ENCODE measurements around the gene ENOX1. TPM values are rescaled to one million over a fixed set of nuclear protein-coding genes. Genes with fewer than 3 reads are reported as not detected.

Gene ENOX1
- total and polyA plus RNA-seq, 2 of the 13 experiments (the other 11 are each of a cell fraction or from before 2014, with no cell fraction given) = not detected

DNA sequence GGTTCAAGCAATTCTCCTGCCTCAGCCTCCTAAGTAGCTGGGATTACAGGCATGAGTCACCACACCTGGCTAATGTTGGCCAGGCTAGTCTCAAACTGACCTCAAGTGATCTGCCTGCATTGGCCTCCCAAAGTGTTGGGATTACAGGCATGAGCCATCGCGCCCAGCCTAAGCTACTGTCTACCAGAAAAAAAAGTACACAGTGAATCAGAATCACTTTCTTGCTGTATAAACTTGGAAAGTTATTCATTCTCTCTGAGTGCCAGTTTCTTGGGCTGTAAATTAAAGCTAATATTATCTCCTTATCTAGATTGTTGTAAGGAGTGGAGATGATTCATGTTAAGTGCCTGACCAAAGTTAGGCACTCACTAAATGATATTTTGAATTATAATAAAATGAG, 242.8 kb downstream of the ENOX1 start (continued):
- TF ChIP-seq, protein P1, sequence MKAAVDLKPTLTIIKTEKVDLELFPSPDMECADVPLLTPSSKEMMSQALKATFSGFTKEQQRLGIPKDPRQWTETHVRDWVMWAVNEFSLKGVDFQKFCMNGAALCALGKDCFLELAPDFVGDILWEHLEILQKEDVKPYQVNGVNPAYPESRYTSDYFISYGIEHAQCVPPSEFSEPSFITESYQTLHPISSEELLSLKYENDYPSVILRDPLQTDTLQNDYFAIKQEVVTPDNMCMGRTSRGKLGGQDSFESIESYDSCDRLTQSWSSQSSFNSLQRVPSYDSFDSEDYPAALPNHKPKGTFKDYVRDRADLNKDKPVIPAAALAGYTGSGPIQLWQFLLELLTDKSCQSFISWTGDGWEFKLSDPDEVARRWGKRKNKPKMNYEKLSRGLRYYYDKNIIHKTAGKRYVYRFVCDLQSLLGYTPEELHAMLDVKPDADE (CRISPR knock-in tag; IDR thresholded peaks at IDR 0.05) = no peak
- TF ChIP-seq ZNF253 (CRISPR knock-in tag; IDR thresholded peaks at IDR 0.05; ENCODE audit: borderline replicate concordance) (no peak), ZNF772 (CRISPR knock-in tag; IDR thresholded peaks at IDR 0.05) (no peak), NCOR1 (IDR thresholded peaks at IDR 0.05; ENCODE audit: borderline replicate concordance, low read length) (no peak), ZFP62 (CRISPR knock-in tag; IDR thresholded peaks at IDR 0.05) (no peak)
- TF ChIP-seq, protein P2, sequence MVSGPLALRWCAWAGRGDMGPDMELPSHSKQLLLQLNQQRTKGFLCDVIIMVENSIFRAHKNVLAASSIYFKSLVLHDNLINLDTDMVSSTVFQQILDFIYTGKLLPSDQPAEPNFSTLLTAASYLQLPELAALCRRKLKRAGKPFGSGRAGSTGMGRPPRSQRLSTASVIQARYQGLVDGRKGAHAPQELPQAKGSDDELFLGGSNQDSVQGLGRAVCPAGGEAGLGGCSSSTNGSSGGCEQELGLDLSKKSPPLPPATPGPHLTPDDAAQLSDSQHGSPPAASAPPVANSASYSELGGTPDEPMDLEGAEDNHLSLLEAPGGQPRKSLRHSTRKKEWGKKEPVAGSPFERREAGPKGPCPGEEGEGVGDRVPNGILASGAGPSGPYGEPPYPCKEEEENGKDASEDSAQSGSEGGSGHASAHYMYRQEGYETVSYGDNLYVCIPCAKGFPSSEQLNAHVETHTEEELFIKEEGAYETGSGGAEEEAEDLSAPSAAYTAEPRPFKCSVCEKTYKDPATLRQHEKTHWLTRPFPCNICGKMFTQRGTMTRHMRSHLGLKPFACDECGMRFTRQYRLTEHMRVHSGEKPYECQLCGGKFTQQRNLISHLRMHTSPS (CRISPR knock-in tag; IDR thresholded peaks at IDR 0.05; ENCODE audit: low read depth) = no peak
- TF ChIP-seq, protein P3, sequence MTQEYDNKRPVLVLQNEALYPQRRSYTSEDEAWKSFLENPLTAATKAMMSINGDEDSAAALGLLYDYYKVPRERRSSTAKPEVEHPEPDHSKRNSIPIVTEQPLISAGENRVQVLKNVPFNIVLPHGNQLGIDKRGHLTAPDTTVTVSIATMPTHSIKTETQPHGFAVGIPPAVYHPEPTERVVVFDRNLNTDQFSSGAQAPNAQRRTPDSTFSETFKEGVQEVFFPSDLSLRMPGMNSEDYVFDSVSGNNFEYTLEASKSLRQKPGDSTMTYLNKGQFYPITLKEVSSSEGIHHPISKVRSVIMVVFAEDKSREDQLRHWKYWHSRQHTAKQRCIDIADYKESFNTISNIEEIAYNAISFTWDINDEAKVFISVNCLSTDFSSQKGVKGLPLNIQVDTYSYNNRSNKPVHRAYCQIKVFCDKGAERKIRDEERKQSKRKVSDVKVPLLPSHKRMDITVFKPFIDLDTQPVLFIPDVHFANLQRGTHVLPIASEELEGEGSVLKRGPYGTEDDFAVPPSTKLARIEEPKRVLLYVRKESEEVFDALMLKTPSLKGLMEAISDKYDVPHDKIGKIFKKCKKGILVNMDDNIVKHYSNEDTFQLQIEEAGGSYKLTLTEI (CRISPR knock-in tag; conservative IDR thresholded peaks at IDR 0.05) = no peak

DNA sequence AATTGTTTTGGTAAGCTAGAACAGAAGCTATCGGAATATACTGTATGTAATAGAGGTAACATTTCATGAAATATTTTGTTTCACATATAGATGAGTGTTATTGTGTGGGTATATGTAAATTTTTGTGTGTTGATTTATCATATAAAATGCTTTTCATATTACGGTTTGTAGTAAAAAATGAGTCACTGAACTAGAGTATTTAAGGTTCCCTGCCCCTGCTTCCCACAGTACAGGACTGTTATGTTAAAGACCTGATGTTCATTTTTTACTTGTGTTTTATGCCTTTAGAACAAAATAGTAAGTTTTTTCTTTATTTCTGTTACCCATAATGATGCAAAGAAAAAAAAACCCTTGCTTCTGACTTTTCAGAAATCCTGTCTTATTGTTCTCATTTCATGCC, 243.4 kb downstream of the ENOX1 start:
- H2AFZ ChIP-seq (ENCODE audit: low read length) = no peak overlapping the region
- H4K20me1 ChIP-seq (ENCODE audit: insufficient read depth, low read length) = no peaks in the 10 kb centered on the region
- no peaks in the 10 kb centered on the region for H3K4me1 ChIP-seq (ENCODE audit: insufficient read depth, low read length)
- ChIA-PET CTCF (ENCODE audit: low intra/inter-chr PET ratio, low total read pairs) (no interaction called here), POLR2A (no interaction called here)
- no peak overlapping the region for H3K4me3 ChIP-seq (replicated peaks in 1 of 3; ENCODE audit: insufficient read depth in 1 of 3, low read depth in 2 of 3, low read length in 3 of 3)
- no peaks in the 10 kb centered on the region for H3K36me3 ChIP-seq (replicated peaks in 1 of 2; ENCODE audit: control insufficient read depth in 1 of 2, insufficient read depth in 2 of 2, low read length in 2 of 2)
- H3K27ac ChIP-seq (ENCODE audit: extremely low read length, insufficient read depth, low read length) = no peak overlapping the region
- TF ChIP-seq, protein P4, sequence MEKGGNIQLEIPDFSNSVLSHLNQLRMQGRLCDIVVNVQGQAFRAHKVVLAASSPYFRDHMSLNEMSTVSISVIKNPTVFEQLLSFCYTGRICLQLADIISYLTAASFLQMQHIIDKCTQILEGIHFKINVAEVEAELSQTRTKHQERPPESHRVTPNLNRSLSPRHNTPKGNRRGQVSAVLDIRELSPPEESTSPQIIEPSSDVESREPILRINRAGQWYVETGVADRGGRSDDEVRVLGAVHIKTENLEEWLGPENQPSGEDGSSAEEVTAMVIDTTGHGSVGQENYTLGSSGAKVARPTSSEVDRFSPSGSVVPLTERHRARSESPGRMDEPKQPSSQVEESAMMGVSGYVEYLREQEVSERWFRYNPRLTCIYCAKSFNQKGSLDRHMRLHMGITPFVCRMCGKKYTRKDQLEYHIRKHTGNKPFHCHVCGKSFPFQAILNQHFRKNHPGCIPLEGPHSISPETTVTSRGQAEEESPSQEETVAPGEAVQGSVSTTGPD (CRISPR knock-in tag; IDR thresholded peaks at IDR 0.05) = no peak
- TF ChIP-seq ZNF234 (CRISPR knock-in tag; conservative IDR thresholded peaks at IDR 0.05) (no peak), EZH2 (conservative IDR thresholded peaks at IDR 0.05; ENCODE audit: low read depth, low read length) (no peak), SMAD3 (CRISPR knock-in tag; IDR thresholded peaks at IDR 0.05) (no peak), SALL1 (CRISPR knock-in tag; IDR thresholded peaks at IDR 0.05) (no peak), ZFP1 (CRISPR knock-in tag; IDR thresholded peaks at IDR 0.05) (no peak), ZNF720 (CRISPR knock-in tag; IDR thresholded peaks at IDR 0.05) (no peak), PCBP2 (optimal IDR thresholded peaks at IDR 0.05; ENCODE audit: low read depth, low read length, poor library complexity, severe bottlenecking) (no peak), RBM39 (IDR thresholded peaks at IDR 0.05; ENCODE audit: low read depth, low read length, poor library complexity, severe bottlenecking) (no peak), EHMT2 (IDR thresholded peaks at IDR 0.05; ENCODE audit: borderline replicate concordance, low read depth, low read length) (no peak)
- WGBS (ENCODE audit: low lambda C conversion rate) = 32% methylated on average over 2 of the region's 2 CpGs
- no peak overlapping the region for H3K4me2 ChIP-seq (ENCODE audit: low read depth, low read length)
- in situ Hi-C loops (cut with HindIII; ENCODE audit: extremely low pct_ligation_motif_present, low pct_unique_long_range_greater_than_20kb) = no loop called here
- intact Hi-C loops (cut with micrococcal nuclease; ENCODE audit: unreplicated experiment) = no loop called here
- no peak for DNase-seq (ENCODE audit: low spot score)
- H3K27me3 ChIP-seq (ENCODE audit: control insufficient read depth in 1 of 2, insufficient read depth in 2 of 2, low read length in 2 of 2) = no peaks in the 10 kb centered on the region; a peak in 1 of 5 replicates
- BruUV-seq (replicated peaks) = no TSS peak
- H3K9me3 ChIP-seq (ENCODE audit: low read length) = no peaks in the 10 kb centered on the region
- no peak overlapping the region for H3K9ac ChIP-seq (ENCODE audit: insufficient read depth, low read depth, low read length)
- ATAC-seq = no peak
- H3K79me2 ChIP-seq (ENCODE audit: insufficient read depth, low read length) = no peaks in the 10 kb centered on the region
- no peak for FAIRE-seq

Measured in HepG2 (cell line).